Stomach (tissue), 9 donors: Measurements from ENCODE around the gene DSE. TPM values are rescaled to one million over a fixed set of nuclear protein-coding genes. Genes with fewer than 3 reads are reported as not detected.

Experiments used
- DNase-seq, 2 donors: peaks; one replicate each; pipeline versions ENCODE4 v3.0.0 to v3.0.0-alpha.2; 2013 to 2019
- H3K27ac ChIP-seq, 5 donors: fragments of 200-600 bp in 4 of 5; sonication (generic) in 4 of 5; one replicate each; pipeline ENCODE4 v1.5.1; 2013 to 2019; ENCODE audit warnings: mild to moderate bottlenecking in 1 of 5, moderate library complexity in 1 of 5
- H3K27me3 ChIP-seq, 3 donors: fragments of 200-600 bp; sonication (generic); one replicate each; pipeline ENCODE4 v1.5.1; 2017 to 2019; ENCODE audit warnings: mixed run types in 1 of 3
- H3K36me3 ChIP-seq, 4 donors: fragments of 200-600 bp; sonication (generic); 1 replicate in 3 of 4; 2 replicates in 1 of 4; pipeline ENCODE4 v1.5.1; 2016 to 2019
- H3K4me1 ChIP-seq, 4 donors: fragments of 200-600 bp; sonication (generic); one replicate each; pipeline ENCODE4 v1.5.1; 2016 to 2019
- H3K4me3 ChIP-seq, 4 donors: fragments of 200-600 bp; sonication (generic) in 3 of 4; one replicate each; pipeline ENCODE4 v1.5.1; 2016 to 2019; ENCODE audit warnings: mild to moderate bottlenecking in 1 of 4
- H3K9me3 ChIP-seq, 4 donors: fragments of 200-600 bp; sonication (generic); one replicate each; pipeline ENCODE4 v1.5.1; 2016 to 2019
- EP300 ChIP-seq: sonication (generic); formaldehyde crosslinking; IDR thresholded peaks from one replicate; pipeline ENCODE4 v1.6.1; 2017; ENCODE audit warnings: antibody characterized with exemption
- POLR2A ChIP-seq, 4 donors: fragments of 450-650 bp; IDR thresholded peaks; one replicate each; pipeline ENCODE4 v1.6.1; 2016; ENCODE audit warnings: antibody characterized with exemption in 4 of 4, control low read depth in 2 of 4, mild to moderate bottlenecking in 1 of 4, moderate library complexity in 1 of 4
- POLR2AphosphoS5 ChIP-seq, 3 donors: sonication (generic); formaldehyde crosslinking; IDR thresholded peaks; one replicate each; pipeline ENCODE4 v1.6.1; 2016; ENCODE audit warnings: antibody characterized with exemption in 3 of 3
- WGBS, 5 donors: extraction: QIAGEN DNeasy Blood & Tissue Kit in 3 of 5; methylation state at CpG; one replicate each; pipeline versions ENCODE4 v1.1.5 to v1.1.7; 2013 to 2018; 5-methylcytosine and 5-hydroxymethylcytosine counted together
- intact Hi-C: fragments of 100-400 bp; cut with DNase I; formaldehyde crosslinking; loops from one replicate; pipeline ENCODE4 v1.15.1; 2023; ENCODE audit warnings: low total_unique reads
- polyA plus RNA-seq, 3 donors: library from polyadenylated mRNA; stranded (reverse); fragments of 200-250 nt; gene quantifications; one replicate each; pipeline ENCODE4 v1.2.3, GENCODE V29; 2013
- total RNA-seq, 5 donors: library from RNA; depleted of rRNA; stranded (reverse); fragments of >200 nt; gene quantifications; one replicate each; pipeline versions ENCODE4 v1.1.0 to v1.2.3, GENCODE V29; 2014 to 2016
- TF ChIP-seq, protein P1 (sequence below), 7 experiments: fragments of 450-650 bp in 4 of 7; fragments of 200-600 bp in 3 of 7; sonication (generic) in 3 of 7; IDR thresholded peaks; one replicate each; pipeline ENCODE4 v1.5.1; 2016 to 2019; ENCODE audit warnings: antibody characterized with exemption in 7 of 7, control low read depth in 2 of 7, mild to moderate bottlenecking in 1 of 7
- donor health status: healthy with polysubstance abuse.
- donor health status: Bipolar disorder and iron deficiency.
- donor health status: healthy.

DSE gene
- total and polyA plus RNA-seq, 8 donors: 3.8 to 39.8 (median 12.5) TPM

DNA sequence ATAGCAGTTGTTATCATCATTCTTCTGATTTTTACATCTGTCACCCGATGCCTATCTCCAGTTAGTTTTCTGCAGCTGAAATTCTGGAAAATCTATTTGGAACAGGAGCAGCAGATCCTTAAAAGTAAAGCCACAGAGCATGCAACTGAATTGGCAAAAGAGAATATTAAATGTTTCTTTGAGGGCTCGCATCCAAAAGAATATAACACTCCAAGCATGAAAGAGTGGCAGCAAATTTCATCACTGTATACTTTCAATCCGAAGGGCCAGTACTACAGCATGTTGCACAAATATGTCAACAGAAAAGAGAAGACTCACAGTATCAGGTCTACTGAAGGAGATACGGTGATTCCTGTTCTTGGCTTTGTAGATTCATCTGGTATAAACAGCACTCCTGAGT is 92.6 kb downstream of the DSE start:
- TF ChIP-seq POLR2A (IDR thresholded peaks at IDR 0.05) (no peak), POLR2AphosphoS5 (IDR thresholded peaks at IDR 0.05) (no peak), EP300 (no peak)
- TF ChIP-seq, protein P1, sequence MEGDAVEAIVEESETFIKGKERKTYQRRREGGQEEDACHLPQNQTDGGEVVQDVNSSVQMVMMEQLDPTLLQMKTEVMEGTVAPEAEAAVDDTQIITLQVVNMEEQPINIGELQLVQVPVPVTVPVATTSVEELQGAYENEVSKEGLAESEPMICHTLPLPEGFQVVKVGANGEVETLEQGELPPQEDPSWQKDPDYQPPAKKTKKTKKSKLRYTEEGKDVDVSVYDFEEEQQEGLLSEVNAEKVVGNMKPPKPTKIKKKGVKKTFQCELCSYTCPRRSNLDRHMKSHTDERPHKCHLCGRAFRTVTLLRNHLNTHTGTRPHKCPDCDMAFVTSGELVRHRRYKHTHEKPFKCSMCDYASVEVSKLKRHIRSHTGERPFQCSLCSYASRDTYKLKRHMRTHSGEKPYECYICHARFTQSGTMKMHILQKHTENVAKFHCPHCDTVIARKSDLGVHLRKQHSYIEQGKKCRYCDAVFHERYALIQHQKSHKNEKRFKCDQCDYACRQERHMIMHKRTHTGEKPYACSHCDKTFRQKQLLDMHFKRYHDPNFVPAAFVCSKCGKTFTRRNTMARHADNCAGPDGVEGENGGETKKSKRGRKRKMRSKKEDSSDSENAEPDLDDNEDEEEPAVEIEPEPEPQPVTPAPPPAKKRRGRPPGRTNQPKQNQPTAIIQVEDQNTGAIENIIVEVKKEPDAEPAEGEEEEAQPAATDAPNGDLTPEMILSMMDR (IDR thresholded peaks at IDR 0.05): no peak

DNA sequence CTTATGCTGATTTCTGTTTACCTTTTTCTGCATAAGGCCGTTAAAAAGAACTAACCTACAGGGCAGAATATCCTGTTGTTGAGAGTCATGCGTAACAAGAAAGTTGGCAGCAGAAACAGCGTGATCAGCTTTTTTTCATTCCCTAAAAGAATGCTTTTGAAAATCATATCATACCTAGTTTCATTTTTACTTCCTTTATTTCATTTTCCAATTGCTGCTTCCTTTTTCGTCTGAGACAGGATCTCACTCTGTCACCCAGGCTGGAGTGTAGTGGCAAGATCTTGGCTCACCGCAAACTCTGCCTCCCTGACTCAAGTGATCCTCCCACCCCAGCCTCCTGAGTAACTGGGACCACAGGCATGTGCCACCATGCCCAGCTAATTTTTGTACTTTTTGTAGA is 94.5 kb downstream of the DSE start:
- intact Hi-C loops: no loop called here
- DNase-seq: peak in 1 of 2 donors; percentile 60
- H3K36me3 ChIP-seq: no peaks in the 10 kb centered on the region
- TF ChIP-seq, protein P1 (IDR thresholded peaks at IDR 0.05): no peak
- TF ChIP-seq EP300: no peak
- TF ChIP-seq POLR2A (IDR thresholded peaks at IDR 0.05): no peak
- TF ChIP-seq POLR2AphosphoS5 (IDR thresholded peaks at IDR 0.05): no peak
- 36 to 51% (median 47%) methylated on average over 5 of the region's 5 CpGs for WGBS, 5 donors
- H3K27ac ChIP-seq: peak overlapping the region in 1 of 5 donors; percentile 16
- peaks cover 0 to 29% (median 9%) of the 10 kb centered on the region in 3 donors for H3K27me3 ChIP-seq
- no peak overlapping the region for H3K4me3 ChIP-seq
- peaks cover 0 to 16% (median 11%) of the 10 kb centered on the region in 4 donors for H3K4me1 ChIP-seq
- no peaks in the 10 kb centered on the region for H3K9me3 ChIP-seq

More for the DNA sequence above, 92.6 kb downstream of the DSE start:
- intact Hi-C loops: no loop called here
- no peak for DNase-seq
- H3K4me3 ChIP-seq: no peak overlapping the region
- 89 to 94% (median 93%) methylated on average over 4 of the region's 4 CpGs for WGBS, 5 donors
- peaks cover 0 to 29% (median 9%) of the 10 kb centered on the region in 3 donors for H3K27me3 ChIP-seq
- H3K36me3 ChIP-seq: no peaks in the 10 kb centered on the region
- peaks cover 0 to 16% (median 11%) of the 10 kb centered on the region in 4 donors for H3K4me1 ChIP-seq
- H3K27ac ChIP-seq: no peak overlapping the region
- no peaks in the 10 kb centered on the region for H3K9me3 ChIP-seq

DNA sequence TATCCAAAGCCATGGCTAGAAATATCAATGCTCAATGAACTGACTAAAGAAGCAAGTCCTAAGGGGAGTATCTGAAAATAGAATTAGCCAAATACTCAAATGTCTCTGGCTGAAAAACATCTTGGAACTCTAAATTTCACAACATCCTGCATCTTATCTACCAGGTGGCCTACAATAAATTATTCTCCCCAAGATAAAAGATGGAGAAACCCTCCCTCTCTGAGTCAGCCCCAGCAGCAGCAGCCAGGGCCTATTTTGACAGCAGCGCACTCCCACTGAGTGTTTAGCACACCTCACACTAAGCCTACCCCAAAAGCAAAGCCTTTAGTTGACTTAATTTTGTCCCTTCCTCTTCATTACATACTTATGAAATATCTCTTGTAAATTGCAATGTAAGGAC is 96.3 kb downstream of the DSE start:
- intact Hi-C loops: no loop called here

DNA sequence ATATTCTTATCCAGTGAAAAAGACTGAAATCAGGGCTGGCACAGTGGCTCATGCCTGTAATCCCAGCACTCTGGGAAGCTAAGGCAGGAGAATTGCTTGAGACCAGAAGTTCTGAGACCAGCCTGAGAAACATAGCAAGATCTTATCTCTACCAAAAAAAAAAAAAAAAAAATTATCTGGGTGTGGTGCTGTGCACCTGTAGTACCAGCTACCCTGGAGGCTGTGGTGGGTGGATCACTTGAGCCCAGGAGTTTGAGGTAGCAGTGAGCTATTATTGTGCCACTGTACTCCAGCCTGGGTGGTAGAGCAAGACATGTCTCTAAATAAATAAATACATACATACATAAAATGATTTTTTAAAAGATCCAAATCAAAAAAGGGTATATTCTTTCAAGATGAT is 96.8 kb downstream of the DSE start:
- DNase-seq: no peak
- Histone ChIP-seq H3K27ac (no peak overlapping the region), H3K27me3 (peaks cover 0 to 20% (median under 1%) of the 10 kb centered on the region in 3 donors), H3K9me3 (no peaks in the 10 kb centered on the region), H3K4me3 (no peak overlapping the region), H3K36me3 (no peaks in the 10 kb centered on the region), H3K4me1 (peaks cover 0 to 2% (median under 1%) of the 10 kb centered on the region in 4 donors)
- intact Hi-C loops: no loop called here
- TF ChIP-seq POLR2AphosphoS5 (IDR thresholded peaks at IDR 0.05) (no peak), POLR2A (IDR thresholded peaks at IDR 0.05) (no peak)

More for the DNA sequence above, 96.3 kb downstream of the DSE start:
- H3K27ac ChIP-seq: no peak overlapping the region
- H3K4me3 ChIP-seq: no peak overlapping the region
- no peaks in the 10 kb centered on the region for H3K36me3 ChIP-seq
- peaks cover 0 to 6% (median 5%) of the 10 kb centered on the region in 4 donors for H3K4me1 ChIP-seq
- WGBS, 5 donors: 91 to 98% (median 95%) methylated on average over 1 of the region's 1 CpG
- no peak for DNase-seq
- H3K9me3 ChIP-seq: no peaks in the 10 kb centered on the region
- peaks cover 0 to 24% (median 5%) of the 10 kb centered on the region in 3 donors for H3K27me3 ChIP-seq
- TF ChIP-seq EP300 (no peak), POLR2A (IDR thresholded peaks at IDR 0.05) (no peak), POLR2AphosphoS5 (IDR thresholded peaks at IDR 0.05) (no peak)
- TF ChIP-seq, protein P1 (IDR thresholded peaks at IDR 0.05): no peak

DNA sequence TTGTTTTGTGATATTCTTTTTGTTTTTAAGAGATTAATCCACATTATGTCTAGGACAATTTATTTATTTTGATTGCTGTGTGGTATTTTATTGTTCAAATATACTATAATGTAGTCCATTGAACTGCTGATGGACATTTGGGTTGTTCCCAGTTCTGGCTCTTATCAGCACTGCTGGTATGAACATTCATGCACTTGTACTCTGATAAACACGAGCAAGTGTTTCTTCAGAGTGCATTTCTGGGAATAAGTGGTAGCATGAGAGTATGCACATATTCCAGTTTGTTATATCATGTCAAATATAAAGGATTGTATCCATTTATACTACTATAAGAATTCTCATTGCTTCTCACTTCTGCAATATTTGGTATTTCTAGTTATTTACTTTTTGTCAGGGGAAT is 97.5 kb downstream of the DSE start:
- Histone ChIP-seq H3K4me1 (no peaks in the 10 kb centered on the region), H3K36me3 (no peaks in the 10 kb centered on the region), H3K4me3 (no peak overlapping the region), H3K27ac (no peak overlapping the region), H3K27me3 (peaks cover 0 to 12% (median 0%) of the 10 kb centered on the region in 3 donors), H3K9me3 (no peaks in the 10 kb centered on the region)
- DNase-seq: no peak
- TF ChIP-seq, protein P1 (IDR thresholded peaks at IDR 0.05): no peak
- TF ChIP-seq POLR2A (IDR thresholded peaks at IDR 0.05) (no peak), POLR2AphosphoS5 (IDR thresholded peaks at IDR 0.05) (no peak), EP300 (no peak)
- intact Hi-C loops: no loop called here
- WGBS, 5 donors: 19 to 70% (median 45%) methylated on average over 1 of the region's 1 CpG
